ENCODE data around the gene FYB1. TPM values are rescaled to one million over a fixed set of nuclear protein-coding genes. Genes with fewer than 3 reads are reported as not detected.
"Not testable (repeated sequence)": the region's sequence is repeated elsewhere in the genome, so short reads cannot be mapped to it uniquely, and the experiment has no call there.

FYB1 gene
- total and polyA plus RNA-seq, 4 experiments from 2014 or later = 184 to 596 (median 493) TPM

DNA sequence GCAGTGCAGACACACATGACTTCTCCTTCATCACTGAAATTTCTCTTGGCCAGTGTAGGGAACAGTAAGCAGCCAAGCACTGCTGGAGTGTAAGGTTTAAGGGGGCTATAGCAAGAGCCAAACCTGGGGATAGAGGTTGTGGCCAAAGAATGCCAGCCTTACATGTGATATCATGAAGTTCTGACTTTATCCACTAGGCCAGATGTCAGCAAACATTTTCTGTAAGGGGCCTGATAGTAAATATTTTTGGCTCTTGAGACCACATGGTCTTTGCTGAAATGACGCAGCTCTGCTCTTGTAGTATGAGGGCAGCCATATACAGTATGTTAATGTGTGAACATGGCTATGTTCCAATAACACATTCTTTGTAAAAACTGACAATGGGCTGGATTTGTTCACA, 29.7 kb upstream of the FYB1 start:
- Histone ChIP-seq H3K27ac (ENCODE audit: low read depth, low read length) (no peak overlapping the region), H3K4me1 (ENCODE audit: insufficient read depth, low read length) (no peaks in the 10 kb centered on the region), H3K27me3 (ENCODE audit: insufficient read depth, low read length) (no peaks in the 10 kb centered on the region), H3K9me3 (ENCODE audit: control insufficient read depth in 1 of 2, low read length in 2 of 2) (no peaks in the 10 kb centered on the region), H3K4me3 (ENCODE audit: low read length in 2 of 2) (no peak overlapping the region), H3K36me3 (ENCODE audit: insufficient read depth, low read length) (no peaks in the 10 kb centered on the region)
- no peak overlapping the region for H3K4me3 Mint-ChIP-seq
- peaks cover 0 to 6% (median under 1%) of the 10 kb centered on the region in 8 donors for H3K9me3 Mint-ChIP-seq
- intact Hi-C loops (cut with micrococcal nuclease) = no loop called here
- POLR2A ChIA-PET (ENCODE audit: partially characterized antibody) = no interaction called here
- H3K27me3 Mint-ChIP-seq = peaks cover 2 to 3% of the 10 kb centered on the region in 2 donors
- peaks cover 0 to 17% of the 10 kb centered on the region in 2 donors for H3K36me3 Mint-ChIP-seq
- CTCF ChIA-PET (ENCODE audit: partially characterized antibody) = interaction anchor here (0.6 to 0.8 kb wide), 2 partner anchors 31 to 1692 kb away, joined by 3 read pairs; no protein-coding TSS in a partner anchor
- no peak for DNase-seq
- peaks cover 0 to 4% (median 0%) of the 10 kb centered on the region in 4 donors for H3K4me1 Mint-ChIP-seq
- no peak overlapping the region for H3K27ac Mint-ChIP-seq

DNA sequence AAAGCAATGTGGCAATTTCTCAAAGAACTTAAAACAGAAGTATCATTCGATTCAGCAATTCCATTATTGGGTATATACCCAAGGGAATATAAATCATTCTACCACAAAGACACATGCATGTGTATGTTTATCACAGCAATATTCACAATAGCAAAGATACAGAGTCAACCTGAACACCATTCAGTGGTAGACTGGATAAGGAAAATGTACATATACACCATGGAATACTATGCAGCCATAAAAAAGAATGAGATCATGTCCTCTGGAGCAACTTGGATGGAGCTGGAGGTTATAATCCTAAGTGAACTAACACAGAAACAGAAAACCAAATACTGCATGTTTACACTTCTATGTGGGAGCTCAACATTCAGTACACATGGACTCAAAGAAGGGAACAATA, 21.4 kb upstream of the FYB1 start:
- Mint-ChIP-seq H3K9me3 (peaks cover 0 to 17% (median 8%) of the 10 kb centered on the region in 8 donors), H3K4me1 (peaks cover 6 to 12% (median 9%) of the 10 kb centered on the region in 4 donors), H3K4me3 (no peak overlapping the region), H3K27ac (peak overlapping the region in 1 of 7 donors; percentile 54), H3K36me3 (peaks cover 0 to 15% of the 10 kb centered on the region in 2 donors), H3K27me3 (no peaks in the 10 kb centered on the region)
- no peaks in the 10 kb centered on the region for H3K9me3 ChIP-seq (ENCODE audit: control insufficient read depth in 1 of 2, low read length in 2 of 2)
- H3K4me1 ChIP-seq (ENCODE audit: insufficient read depth, low read length) = no peaks in the 10 kb centered on the region
- H3K27me3 ChIP-seq (ENCODE audit: insufficient read depth, low read length) = no peaks in the 10 kb centered on the region
- CTCF ChIA-PET (ENCODE audit: partially characterized antibody) = interaction anchor here (1.5 to 1.8 kb wide), 2 partner anchors 34 to 43 kb away, joined by 3 to 5 read pairs; no protein-coding TSS in a partner anchor
- POLR2A ChIA-PET (ENCODE audit: partially characterized antibody) = no interaction called here
- H3K4me3 ChIP-seq (ENCODE audit: low read length in 2 of 2) = no peak overlapping the region
- no peaks in the 10 kb centered on the region for H3K36me3 ChIP-seq (ENCODE audit: insufficient read depth, low read length)
- intact Hi-C loops (cut with micrococcal nuclease) = no loop called here
- no peak for DNase-seq
- no peak overlapping the region for H3K27ac ChIP-seq (ENCODE audit: low read depth, low read length)

DNA sequence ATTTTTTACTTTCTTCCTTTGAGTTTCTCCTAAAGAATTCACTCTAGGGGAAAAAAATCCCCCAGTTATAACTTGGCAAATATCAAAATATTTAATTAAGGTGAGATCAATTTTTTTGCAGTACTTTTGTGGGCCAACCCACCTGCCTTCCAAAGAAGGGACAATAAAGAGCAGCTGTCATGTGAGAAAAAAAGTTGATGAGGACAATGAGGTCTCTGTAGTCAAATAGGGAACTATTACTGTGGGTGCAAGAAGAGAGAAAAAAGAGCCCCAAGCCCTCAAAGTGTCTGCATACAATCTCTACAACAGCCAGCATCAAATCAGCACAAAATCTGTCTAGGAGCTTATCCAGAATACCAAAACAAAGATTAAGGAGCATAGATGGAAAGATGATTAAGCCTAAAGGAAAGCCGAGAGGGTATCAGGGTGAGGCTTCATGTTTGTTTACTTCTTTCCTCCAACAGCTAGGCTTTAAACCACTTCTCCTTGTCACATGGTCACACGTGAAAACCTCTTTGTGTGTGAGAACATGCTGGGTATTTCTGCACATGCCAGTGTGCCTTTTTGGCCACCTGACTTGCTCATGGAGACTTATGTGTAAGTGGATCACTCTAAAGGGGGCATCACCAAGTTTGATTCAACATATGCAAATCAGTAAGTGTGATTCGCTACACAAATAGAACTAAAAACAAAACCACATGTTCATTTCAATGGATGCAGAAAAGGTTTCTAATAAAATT, 19.2 kb upstream of the FYB1 start:
- POLR2A ChIA-PET (ENCODE audit: partially characterized antibody) = no interaction called here
- Mint-ChIP-seq H3K4me1 (peaks cover 6 to 12% (median 9%) of the 10 kb centered on the region in 4 donors), H3K9me3 (peaks cover 0 to 13% (median 8%) of the 10 kb centered on the region in 8 donors), H3K27ac (peak overlapping the region in 2 of 7 donors; percentile 8 to 37), H3K27me3 (no peaks in the 10 kb centered on the region), H3K4me3 (no peak overlapping the region), H3K36me3 (peaks cover 0 to 9% of the 10 kb centered on the region in 2 donors)
- Histone ChIP-seq H3K36me3 (ENCODE audit: insufficient read depth, low read length) (no peaks in the 10 kb centered on the region), H3K9me3 (ENCODE audit: control insufficient read depth in 1 of 2, low read length in 2 of 2) (no peaks in the 10 kb centered on the region), H3K27me3 (ENCODE audit: insufficient read depth, low read length) (no peaks in the 10 kb centered on the region), H3K4me1 (ENCODE audit: insufficient read depth, low read length) (no peaks in the 10 kb centered on the region), H3K27ac (ENCODE audit: low read depth, low read length) (no peak overlapping the region), H3K4me3 (ENCODE audit: low read length in 2 of 2) (no peak overlapping the region)
- intact Hi-C loops (cut with micrococcal nuclease) = no loop called here
- CTCF ChIA-PET (ENCODE audit: partially characterized antibody) = interaction anchor here (2.7 kb wide), 1 partner anchor 21 kb away, joined by 10 read pairs; no protein-coding TSS in a partner anchor
- no peak for DNase-seq

DNA sequence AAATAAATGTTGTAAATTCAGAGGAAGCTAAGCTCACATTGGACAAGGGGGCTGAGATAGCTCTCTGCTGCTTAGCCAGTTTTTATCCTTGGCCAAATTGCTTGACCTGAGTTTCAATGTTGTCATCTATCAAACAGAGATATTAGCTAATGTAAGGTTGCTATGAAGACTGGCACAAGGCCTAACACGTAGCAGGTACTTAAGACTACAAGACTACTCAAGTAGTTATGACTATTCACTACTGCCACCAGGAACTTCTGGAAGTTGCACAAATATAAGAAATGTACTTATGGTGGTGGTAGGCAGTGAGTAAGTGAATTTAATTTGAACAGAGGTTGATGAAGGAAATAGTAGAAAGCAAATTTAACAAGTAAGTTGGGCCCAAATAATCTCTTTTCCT, 17.4 kb upstream of the FYB1 start:
- no peak for DNase-seq
- Mint-ChIP-seq H3K36me3 (peaks cover 0 to 9% of the 10 kb centered on the region in 2 donors), H3K27ac (no peak overlapping the region), H3K4me1 (peaks cover 12 to 17% (median 14%) of the 10 kb centered on the region in 4 donors), H3K27me3 (no peaks in the 10 kb centered on the region), H3K9me3 (peaks cover 0 to 13% (median 8%) of the 10 kb centered on the region in 8 donors), H3K4me3 (no peak overlapping the region)
- H3K27me3 ChIP-seq (ENCODE audit: insufficient read depth, low read length) = no peaks in the 10 kb centered on the region
- H3K4me3 ChIP-seq (ENCODE audit: low read length in 2 of 2) = no peak overlapping the region
- intact Hi-C loops (cut with micrococcal nuclease) = no loop called here
- no peak overlapping the region for H3K27ac ChIP-seq (ENCODE audit: low read depth, low read length)
- H3K9me3 ChIP-seq (ENCODE audit: control insufficient read depth in 1 of 2, low read length in 2 of 2) = no peaks in the 10 kb centered on the region
- ChIA-PET POLR2A (ENCODE audit: partially characterized antibody) (no interaction called here), CTCF (ENCODE audit: partially characterized antibody) (interaction anchor here (0.8 kb wide), 1 partner anchor 19 kb away, joined by 4 read pairs; no protein-coding TSS in a partner anchor)
- no peaks in the 10 kb centered on the region for H3K36me3 ChIP-seq (ENCODE audit: insufficient read depth, low read length)
- H3K4me1 ChIP-seq (ENCODE audit: insufficient read depth, low read length) = peaks cover 5% of the 10 kb centered on the region

DNA sequence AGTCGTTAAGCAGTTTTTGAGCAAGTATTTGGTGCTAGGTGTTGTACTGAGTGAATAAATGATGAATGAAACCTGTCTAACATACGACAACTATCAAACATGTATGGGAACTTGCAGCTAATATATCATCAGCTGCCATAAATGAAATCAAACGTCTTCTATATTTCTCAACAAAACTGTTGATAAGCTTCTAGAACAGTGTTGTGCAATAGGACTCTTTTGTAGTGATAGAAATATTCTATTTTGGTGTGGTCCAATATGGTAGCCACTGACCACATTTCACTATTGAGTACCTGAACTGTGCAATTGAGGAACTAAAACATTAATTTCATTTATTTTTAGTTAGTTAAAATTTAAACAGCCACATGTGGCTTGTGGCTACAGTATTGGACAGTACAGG, 16.3 kb upstream of the FYB1 start:
- ChIA-PET CTCF (ENCODE audit: partially characterized antibody) (interaction anchor here (1.2 to 1.5 kb wide), 2 partner anchors 36 to 48 kb away, joined by 4 to 6 read pairs; no protein-coding TSS in a partner anchor), POLR2A (ENCODE audit: partially characterized antibody) (interaction anchor here (0.6 kb wide), 1 partner anchor 27 kb away, joined by 4 read pairs; no protein-coding TSS in a partner anchor)
- peaks cover 0 to 7% of the 10 kb centered on the region in 2 donors for H3K36me3 Mint-ChIP-seq
- peaks cover 0 to 9% (median 3%) of the 10 kb centered on the region in 8 donors for H3K9me3 Mint-ChIP-seq
- H3K4me1 ChIP-seq (ENCODE audit: insufficient read depth, low read length) = peaks cover 12% of the 10 kb centered on the region
- H3K4me3 Mint-ChIP-seq = no peak overlapping the region
- H3K27ac ChIP-seq (ENCODE audit: low read depth, low read length) = no peak overlapping the region
- H3K36me3 ChIP-seq (ENCODE audit: insufficient read depth, low read length) = no peaks in the 10 kb centered on the region
- H3K4me1 Mint-ChIP-seq = peaks cover 16 to 22% (median 19%) of the 10 kb centered on the region in 4 donors
- DNase-seq = no peak
- H3K9me3 ChIP-seq (ENCODE audit: control insufficient read depth in 1 of 2, low read length in 2 of 2) = no peaks in the 10 kb centered on the region
- no peak overlapping the region for H3K27ac Mint-ChIP-seq
- intact Hi-C loops (cut with micrococcal nuclease) = no loop called here
- H3K4me3 ChIP-seq (ENCODE audit: low read length in 2 of 2) = no peak overlapping the region
- H3K27me3 ChIP-seq (ENCODE audit: insufficient read depth, low read length) = no peaks in the 10 kb centered on the region
- H3K27me3 Mint-ChIP-seq = no peaks in the 10 kb centered on the region

DNA sequence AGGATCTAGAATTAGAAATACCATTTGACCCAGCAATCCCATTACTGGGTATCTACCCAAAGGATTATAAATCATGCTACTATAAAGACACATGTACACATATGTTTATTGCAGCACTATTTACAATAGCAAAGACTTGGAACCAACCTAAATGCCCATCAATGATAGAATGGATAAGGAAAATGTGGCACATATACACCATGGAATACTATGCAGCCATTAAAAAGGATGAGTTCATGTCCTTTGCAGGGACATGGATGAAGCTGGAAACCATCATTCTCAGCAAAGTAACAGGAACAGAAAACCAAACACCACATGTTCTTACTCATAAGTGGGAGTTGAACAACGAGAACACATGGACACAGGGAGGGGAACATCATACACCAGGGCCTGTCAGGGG, 15.1 kb upstream of the FYB1 start:
- H3K27ac Mint-ChIP-seq; H3K9me3 Mint-ChIP-seq; H3K36me3 Mint-ChIP-seq; intact Hi-C loops (cut with micrococcal nuclease); DNase-seq; H3K27me3 Mint-ChIP-seq; H3K27ac ChIP-seq (ENCODE audit: low read depth, low read length); H3K9me3 ChIP-seq (ENCODE audit: control insufficient read depth in 1 of 2, low read length in 2 of 2); H3K27me3 ChIP-seq (ENCODE audit: insufficient read depth, low read length); H3K4me3 ChIP-seq (ENCODE audit: low read length in 2 of 2); H3K4me3 Mint-ChIP-seq; H3K36me3 ChIP-seq (ENCODE audit: insufficient read depth, low read length): not testable (repeated sequence)
- ChIA-PET CTCF (ENCODE audit: partially characterized antibody) (interaction anchor here (1.5 kb wide), 1 partner anchor 37 kb away, joined by 4 read pairs; no protein-coding TSS in a partner anchor), POLR2A (ENCODE audit: partially characterized antibody) (interaction anchor here (0.7 to 1.1 kb wide), 2 partner anchors 17 to 18 kb away, joined by 3 read pairs; no protein-coding TSS in a partner anchor)
- peaks cover 12% of the 10 kb centered on the region for H3K4me1 ChIP-seq (ENCODE audit: insufficient read depth, low read length)
- H3K4me1 Mint-ChIP-seq = peaks cover 16 to 22% (median 19%) of the 10 kb centered on the region in 4 donors

DNA sequence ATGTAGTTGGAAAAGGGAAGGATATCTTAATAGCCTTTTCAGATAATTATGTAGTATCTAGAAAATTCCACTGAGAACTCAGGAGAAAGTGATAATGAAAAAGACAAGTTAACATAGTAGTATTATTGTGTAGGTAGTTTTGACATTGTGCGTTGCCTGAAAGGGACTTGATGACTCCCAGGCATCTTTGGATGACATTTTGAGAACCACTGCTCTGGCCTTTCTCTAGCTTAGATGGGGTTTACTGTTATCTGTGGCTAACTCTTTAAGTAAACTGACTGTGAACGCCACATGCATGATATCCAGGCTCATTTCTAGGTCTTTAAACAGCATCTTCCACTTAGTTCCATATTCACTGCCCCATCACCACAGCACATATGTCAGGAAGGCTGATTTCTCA, 14.4 kb upstream of the FYB1 start:
- no peaks in the 10 kb centered on the region for H3K27me3 ChIP-seq (ENCODE audit: insufficient read depth, low read length)
- H3K4me3 ChIP-seq (ENCODE audit: low read length in 2 of 2) = no peak overlapping the region
- H3K4me1 ChIP-seq (ENCODE audit: insufficient read depth, low read length) = peaks cover 12% of the 10 kb centered on the region
- DNase-seq = no peak
- no peaks in the 10 kb centered on the region for H3K36me3 Mint-ChIP-seq
- POLR2A ChIA-PET (ENCODE audit: partially characterized antibody) = interaction anchor here (1.1 kb wide), 1 partner anchor 16 kb away, joined by 3 read pairs; no protein-coding TSS in a partner anchor
- peaks cover 13 to 16% (median 16%) of the 10 kb centered on the region in 4 donors for H3K4me1 Mint-ChIP-seq
- no peak overlapping the region for H3K4me3 Mint-ChIP-seq
- peaks cover 0 to 2% (median 0%) of the 10 kb centered on the region in 8 donors for H3K9me3 Mint-ChIP-seq
- H3K27me3 Mint-ChIP-seq = no peaks in the 10 kb centered on the region
- peak overlapping the region in 1 of 7 donors; percentile 30 for H3K27ac Mint-ChIP-seq
- CTCF ChIA-PET (ENCODE audit: partially characterized antibody) = no interaction called here
- H3K9me3 ChIP-seq (ENCODE audit: control insufficient read depth in 1 of 2, low read length in 2 of 2) = no peaks in the 10 kb centered on the region
- no peak overlapping the region for H3K27ac ChIP-seq (ENCODE audit: low read depth, low read length)
- H3K36me3 ChIP-seq (ENCODE audit: insufficient read depth, low read length) = no peaks in the 10 kb centered on the region
- intact Hi-C loops (cut with micrococcal nuclease) = no loop called here
